Measurements from ENCODE around the gene BBS2.
"Not testable (repeated sequence)": the region's sequence is repeated elsewhere in the genome, so short reads cannot be mapped to it uniquely, and the experiment has no call there.

Gene BBS2

DNA sequence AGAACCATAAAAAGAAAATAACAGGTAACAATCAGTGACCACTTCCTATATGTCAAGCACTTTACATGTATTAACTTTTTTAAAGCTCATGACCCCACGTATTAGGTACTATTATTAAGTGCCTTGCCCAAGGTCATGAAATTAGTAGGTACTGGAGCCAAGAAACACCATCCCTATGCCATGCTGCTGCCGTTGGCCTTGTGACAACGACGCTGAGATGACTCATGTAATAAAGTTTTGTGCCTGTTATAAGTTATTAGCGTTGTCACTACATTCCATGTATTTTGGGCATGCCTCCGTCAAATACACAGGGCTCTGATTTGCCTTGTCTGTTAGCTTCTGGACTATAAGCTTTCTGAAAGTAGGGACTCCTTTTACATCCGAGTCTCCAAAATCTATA is 1.4 kb downstream of the BBS2 start:
- no peak for DNase-seq (ENCODE audit: low spot score)

DNA sequence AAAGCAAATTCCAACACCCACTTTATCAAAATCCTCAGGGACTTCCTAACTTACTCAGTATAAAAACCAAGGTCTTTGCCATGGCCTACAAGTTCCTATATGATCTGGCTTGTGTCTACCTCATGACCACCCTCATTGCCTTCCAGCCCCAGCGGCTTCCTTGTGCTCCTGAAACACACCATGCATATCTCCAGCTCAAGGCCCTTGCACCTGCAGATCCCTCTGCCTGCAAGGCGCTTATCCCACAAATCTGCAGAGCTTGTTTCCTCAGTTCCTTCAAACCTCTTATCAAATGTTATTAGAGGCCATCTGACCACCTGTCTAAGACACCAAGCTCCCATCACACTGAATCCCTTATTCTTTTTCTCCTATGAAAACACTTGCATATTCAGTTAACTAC is 2.6 kb downstream of the BBS2 start:
- peak; percentile 28 for DNase-seq (ENCODE audit: low spot score)

DNA sequence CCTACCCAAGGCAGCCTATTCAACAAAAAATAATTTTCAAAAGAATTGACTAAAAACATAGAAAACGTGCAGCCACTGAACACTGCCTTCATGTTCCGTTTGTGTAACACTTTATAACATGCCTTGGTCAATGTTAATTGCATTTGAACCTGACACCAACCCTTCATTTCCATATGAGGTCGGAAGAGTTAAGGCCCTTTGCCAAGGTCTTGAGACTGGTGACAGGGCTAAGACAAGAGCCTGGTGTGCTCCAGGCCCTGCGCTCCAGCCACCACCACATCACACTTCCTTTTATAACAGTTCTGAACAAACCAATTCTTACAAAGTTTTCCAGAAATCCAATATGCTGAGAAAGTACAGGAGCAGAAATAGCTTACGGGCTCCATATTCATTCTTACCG is 4.2 kb downstream of the BBS2 start:
- DNase-seq (ENCODE audit: low spot score) = peak; percentile 54

DNA sequence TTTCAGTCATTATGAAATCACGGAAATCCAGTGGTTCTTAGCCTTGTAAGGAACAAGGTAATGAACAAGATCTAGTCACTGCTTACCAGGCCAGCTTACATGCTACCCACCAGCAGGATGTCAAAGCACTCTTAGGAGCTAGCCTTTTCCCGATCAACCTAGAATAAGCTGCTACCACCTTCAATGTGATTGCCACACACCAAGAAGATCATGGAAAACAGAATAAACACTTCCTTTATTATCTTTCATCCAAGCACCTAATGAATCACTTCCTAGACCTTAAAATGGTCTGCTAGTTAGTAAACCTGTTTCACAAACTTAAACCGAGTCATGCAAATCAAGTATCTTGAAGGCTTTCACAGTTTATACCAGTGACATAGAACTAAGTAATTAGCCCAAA is 5.0 kb downstream of the BBS2 start:
- DNase-seq (ENCODE audit: low spot score) = no peak

DNA sequence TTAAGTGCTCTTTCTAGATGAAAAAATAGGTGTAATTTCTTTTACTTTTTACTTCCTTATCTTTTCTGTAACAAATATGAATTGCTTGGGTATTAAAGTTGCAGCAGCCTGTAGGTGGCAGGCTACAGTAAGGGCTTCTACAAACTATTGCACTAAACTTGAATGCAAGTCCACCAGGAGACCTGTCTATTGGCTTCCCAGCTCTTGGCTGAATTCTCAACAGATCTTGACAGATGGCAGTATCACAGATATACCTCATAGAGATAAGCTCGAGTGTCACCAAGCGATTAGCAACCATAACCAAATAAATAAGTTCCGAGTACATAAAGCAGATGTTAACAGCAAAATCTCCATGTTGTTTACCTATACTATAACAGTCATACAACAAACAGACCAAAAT is 5.9 kb downstream of the BBS2 start:
- peak; percentile 86 for DNase-seq (ENCODE audit: low spot score)

DNA sequence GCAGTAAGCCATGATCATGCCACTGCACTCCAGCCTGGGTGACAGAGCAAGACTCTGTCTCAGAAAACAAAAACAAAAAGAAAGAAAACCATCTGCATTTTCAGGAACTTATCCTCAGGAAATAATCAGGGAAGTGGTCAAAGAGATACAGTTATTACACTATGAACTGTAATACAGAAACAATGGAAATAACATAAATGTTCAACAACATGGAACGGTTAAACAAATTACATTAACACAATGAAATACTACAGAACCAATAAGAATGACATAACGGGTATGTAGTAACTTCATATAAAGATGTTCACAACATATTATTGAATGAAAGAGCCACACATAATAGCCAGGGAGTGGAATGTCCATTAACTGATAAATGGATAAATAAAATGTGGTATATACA is 6.7 kb downstream of the BBS2 start:
- DNase-seq (ENCODE audit: low spot score) = no peak

DNA sequence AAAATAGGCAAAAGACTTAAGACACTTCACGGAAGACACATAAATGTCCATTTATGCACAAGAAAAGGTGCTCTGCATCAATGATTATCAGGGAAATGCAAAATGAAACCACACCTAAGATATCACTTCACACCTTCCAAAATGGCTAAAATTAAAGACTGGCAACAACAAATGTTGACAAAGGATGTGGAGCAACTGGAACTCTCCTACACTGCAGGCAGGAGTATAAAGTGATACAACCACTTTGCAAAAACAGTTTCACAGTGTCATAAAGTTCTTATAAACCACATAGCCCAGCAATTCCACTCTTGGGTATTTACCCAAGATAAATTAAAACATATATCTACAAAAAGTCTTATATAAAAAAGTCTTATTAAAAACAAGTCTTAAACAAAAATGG is 7.8 kb downstream of the BBS2 start:
- no peak for DNase-seq (ENCODE audit: low spot score)

DNA sequence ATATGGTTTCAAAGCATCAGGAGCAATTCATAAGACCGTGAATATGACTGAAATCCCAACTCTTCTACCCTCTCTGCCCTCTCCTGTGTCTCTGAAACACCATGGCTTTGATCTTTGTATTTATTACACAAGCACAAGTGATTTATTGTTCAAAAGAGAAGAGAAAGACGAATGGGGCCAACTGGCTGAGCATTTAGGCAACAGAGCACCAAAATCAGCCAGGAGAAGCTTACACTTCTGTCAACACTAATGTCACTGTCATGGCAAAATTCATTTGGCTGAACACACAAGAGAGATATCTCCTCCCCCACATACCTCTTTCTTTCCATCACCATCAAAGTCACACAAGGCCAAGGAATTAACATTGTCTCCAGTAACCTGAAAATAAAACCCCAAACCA is 9.3 kb downstream of the BBS2 start:
- DNase-seq (ENCODE audit: low spot score) = peak; percentile 55

DNA sequence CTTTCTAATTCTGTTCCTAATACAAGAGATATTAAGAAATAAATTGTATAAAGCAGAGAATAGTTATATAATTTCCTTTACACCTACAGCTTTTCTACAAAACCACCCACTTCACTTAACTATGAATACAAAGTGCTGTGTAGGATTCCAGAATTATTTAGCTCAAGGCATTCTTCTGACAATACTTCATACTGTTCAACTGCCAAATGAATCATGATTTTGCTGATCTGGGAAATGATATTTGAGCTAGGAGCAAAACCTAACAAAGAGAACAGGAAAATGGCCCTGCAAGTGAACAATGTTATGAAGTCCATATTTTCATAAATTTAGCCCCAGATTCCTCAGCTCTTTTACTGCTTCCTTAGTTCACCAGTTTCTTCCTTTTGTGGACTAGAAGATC is 12.9 kb downstream of the BBS2 start:
- DNase-seq (ENCODE audit: low spot score) = peak; percentile 40

DNA sequence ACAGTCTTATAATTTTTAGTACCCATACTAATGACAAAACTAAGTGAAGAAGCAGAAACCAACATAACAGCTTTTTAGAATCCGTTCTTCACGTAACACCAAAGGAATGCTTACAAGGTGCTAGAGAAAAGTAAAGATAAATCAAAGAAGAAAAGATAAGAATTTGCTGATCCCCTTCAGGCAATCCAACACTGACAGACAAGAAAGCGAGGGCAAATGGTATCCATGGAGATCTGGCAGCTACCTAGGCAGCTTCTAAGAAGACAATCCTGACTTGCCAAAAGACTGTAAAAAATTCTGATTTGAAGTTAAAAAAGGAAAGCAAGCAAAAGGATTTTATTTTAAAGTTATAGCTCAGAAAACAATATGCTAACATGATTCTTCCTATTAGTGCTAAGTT is 14.6 kb downstream of the BBS2 start:
- DNase-seq (ENCODE audit: low spot score) = peak; percentile 40

DNA sequence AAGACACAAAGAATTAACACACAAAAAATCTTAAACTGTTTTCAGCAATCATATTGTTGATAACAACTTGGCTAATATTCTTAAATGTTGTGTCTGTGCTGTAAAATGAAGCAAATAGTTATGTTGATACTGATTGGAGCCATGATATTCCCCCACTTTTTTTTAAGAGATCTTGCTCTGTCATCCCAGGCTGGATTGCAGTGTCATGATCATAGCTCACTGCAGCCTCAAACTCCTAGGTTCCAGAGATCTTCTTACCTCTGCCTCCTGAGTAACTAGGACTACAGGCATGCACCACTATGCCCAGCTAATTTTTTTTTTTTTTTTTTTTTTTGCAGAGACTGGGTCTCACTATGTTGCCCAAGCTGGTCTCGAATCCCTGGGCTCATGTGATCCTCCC is 26.0 kb downstream of the BBS2 start:
- no peak for DNase-seq (ENCODE audit: low spot score)

DNA sequence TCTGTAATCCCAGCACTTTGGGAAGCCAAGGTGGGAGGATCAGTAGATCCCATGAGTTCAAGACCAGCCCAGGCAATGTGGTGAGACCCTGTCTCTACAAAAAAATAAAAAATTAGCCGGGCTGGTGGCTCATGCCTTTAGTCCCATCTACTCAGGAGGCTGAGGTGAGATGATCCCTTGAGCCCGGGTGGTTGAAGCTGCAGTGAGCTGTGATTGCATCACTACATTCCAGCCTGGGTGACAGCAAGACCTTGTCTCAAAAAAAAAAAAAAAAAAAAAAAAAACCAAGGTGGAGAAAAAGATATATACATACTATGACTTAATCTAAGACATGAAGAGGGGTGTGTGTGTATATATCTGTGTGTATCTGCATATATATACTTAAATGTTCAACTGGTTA is 26.7 kb downstream of the BBS2 start:
- DNase-seq (ENCODE audit: low spot score) = no peak

DNA sequence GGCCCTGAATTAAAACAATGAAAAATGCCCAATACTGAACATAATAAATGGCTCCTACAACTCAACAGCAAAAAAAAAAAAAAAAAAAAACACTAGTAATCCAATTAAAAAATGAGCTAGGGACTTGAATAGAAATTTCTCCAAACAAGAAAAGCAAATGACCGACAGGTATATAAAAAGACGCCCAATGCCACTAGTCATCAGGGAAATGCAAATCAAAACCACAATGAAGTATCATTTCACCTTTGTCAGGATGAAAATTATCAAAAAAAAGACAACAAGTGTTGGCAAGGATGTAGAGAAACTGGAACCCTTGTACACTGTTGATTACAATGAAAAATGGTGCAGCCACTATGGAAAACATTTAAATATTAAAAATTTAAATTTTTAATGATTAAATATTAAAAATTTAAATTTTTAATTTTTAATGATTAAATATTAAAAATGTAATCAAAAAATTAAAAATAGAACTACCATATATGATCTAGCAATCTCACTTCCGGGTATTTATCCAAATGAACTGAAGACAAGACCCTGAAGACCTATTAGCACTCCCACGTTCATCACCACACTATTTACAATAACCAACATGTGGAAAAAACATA is 28.1 kb downstream of the BBS2 start:
- no peak for DNase-seq (ENCODE audit: low spot score)

DNA sequence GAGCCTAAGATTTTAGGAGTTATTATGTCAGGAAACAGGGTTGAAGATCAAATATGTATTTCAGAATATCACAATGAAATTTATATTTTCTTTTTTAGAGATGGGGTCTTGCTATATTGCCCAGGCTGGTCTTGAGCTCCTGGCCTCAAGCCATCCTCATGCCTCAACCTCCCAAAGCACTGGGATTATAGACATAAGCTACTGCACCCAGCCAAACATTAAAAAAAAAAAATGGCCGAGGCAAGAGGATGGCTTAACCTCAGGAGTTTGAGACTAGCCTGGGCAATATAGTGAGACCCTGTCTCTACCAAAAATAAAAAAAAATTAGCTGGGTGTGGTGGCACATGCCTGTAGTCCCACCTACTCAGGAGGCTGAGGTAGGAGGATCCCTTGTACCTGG is 31.0 kb downstream of the BBS2 start:
- DNase-seq (ENCODE audit: low spot score) = not testable (repeated sequence)

DNA sequence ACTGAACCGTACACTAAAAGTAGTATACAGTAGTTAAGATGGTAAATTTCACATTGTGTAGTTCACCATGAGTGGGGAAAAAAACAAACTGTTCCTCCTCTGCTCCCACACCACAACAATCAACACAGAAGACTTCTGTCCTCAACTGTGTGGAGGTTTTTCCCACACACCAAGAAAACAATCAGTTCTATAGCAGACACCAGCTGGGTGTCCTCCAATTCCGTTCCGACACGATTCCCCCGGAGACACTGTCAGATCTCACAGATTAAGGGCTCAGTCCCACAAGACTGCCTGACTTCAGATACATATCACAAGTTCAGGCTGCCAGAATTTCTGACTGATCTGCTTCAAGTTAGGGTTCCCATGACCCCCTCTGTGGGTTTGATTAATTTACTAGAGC is 31.8 kb downstream of the BBS2 start:
- peak; percentile 83 for DNase-seq (ENCODE audit: low spot score)

DNA sequence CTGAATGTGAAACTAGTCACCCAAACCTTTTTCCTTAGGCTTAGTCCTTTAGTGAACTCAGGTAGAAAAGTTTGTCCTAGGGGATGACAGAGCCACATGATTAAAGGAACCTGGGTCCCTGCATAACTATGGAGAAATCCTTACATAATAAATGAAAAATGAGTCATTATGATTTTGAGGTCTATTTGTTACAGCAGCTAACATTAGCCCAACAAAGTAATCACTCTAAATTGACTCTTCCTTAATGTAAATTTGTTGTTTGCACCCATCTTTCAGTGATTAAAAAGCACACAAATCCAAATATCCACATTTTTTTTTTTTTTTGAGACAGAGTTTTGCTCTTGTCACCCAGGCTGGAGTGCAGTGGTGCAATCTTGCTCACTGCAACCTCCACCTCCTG is 36.4 kb downstream of the BBS2 start:
- DNase-seq (ENCODE audit: low spot score) = no peak

DNA sequence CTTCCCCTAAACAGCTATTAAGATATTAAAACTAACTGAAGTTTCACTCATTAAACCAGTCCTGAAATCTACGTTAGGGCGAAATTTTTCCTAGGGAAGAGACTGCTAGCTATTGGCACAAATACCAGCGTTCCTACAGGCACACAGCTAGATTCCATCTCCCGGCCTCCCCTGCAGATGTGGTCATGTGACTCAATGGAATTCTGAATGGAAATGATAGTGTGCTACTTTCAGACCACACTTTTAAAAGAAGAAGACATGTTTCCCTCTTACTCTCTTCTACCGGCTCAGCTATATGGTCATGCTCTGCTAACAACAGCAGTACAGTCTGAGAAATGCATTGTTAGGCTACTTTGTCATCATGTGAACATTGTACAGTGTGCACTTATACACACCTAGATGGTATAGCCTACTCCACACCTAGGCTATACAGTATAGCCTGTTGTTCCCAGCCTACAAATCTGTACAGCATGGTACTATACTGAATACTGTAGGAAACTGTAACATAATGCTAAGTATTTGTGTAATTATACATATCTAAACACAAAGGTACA is 37.1 kb downstream of the BBS2 start:
- DNase-seq (ENCODE audit: low spot score) = no peak

DNA sequence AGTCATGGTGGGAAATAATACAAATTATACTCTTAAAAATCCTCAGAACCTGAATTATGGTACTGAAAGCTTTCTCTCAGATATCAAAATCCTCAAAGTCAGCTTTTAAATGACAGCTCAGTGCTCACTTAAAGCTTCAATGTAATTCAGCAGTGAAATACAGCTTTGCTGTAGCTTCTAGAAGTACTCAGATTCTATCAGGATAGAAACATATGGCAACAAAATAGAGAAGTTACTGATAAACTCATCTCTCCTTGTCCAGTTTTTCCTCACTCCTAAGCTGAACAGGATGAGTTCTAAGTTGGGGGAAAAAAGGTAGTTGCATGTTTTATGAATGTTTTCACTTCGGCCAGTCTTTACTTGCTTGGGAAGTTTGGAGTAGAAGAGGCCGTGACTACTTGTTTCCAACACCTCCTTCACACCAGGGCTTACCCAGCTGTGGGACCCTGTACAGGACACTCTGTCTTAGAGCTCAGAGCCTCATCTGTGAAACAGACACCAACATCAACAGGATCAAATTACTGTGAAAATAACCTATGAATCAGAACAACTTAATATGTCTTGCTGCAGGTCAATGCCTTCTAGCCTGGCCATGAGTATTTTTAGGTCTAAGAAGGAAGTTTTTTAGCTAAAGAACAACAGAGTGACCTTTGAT is 38.2 kb downstream of the BBS2 start:
- no peak for DNase-seq (ENCODE audit: low spot score)

DNA sequence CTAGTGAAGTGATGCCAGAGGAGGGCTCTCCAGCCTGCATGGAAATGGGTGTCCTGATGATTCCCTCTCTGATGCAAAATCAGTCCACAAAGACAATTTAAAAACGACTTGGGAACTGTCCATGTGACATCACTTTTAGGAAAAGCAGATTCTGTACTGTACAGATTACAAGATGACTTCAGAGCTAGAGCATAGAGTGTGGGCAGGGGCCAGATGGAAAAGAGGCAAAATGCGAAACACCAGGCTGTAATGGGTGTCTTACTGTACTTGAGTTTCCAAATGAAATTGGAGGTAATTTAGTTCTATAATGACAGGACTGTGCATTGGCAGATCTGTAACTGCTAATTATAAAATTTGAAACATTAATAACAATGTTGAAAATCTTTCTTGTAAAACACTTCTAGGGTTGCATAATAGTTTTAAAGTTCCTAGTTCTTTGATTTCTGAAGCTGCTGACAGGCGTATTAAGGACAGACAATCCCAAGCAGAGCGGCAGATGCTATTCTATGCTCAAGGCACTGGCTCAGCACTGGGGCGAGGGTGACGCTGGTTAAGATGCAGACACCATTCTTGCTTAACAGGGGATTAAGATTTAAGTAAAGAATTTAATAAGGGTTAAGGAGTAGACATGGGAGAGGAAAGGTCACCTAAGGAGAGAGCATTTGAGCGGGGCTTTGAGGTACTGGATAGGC is 38.9 kb downstream of the BBS2 start:
- DNase-seq (ENCODE audit: low spot score) = peak; percentile 59

DNA sequence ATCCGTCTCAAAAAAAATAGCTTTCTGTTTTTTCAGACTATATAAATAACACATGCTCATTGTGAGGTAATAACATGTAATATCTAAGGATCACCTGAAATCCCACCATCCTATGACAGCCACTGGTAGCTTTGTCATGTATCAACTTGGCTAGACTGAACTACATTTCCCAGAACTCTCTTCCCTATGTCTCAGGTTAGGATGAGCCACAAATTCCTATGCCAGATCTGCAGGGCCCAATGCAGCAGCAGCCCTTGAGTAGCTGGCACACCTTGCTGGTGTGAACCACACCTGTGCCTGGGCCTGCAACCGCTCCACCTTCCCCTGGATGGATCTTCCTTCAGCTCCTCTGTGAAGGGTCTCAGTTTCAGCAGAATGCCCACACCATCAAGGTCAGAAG is 40.4 kb downstream of the BBS2 start:
- DNase-seq (ENCODE audit: low spot score) = no peak

DNA sequence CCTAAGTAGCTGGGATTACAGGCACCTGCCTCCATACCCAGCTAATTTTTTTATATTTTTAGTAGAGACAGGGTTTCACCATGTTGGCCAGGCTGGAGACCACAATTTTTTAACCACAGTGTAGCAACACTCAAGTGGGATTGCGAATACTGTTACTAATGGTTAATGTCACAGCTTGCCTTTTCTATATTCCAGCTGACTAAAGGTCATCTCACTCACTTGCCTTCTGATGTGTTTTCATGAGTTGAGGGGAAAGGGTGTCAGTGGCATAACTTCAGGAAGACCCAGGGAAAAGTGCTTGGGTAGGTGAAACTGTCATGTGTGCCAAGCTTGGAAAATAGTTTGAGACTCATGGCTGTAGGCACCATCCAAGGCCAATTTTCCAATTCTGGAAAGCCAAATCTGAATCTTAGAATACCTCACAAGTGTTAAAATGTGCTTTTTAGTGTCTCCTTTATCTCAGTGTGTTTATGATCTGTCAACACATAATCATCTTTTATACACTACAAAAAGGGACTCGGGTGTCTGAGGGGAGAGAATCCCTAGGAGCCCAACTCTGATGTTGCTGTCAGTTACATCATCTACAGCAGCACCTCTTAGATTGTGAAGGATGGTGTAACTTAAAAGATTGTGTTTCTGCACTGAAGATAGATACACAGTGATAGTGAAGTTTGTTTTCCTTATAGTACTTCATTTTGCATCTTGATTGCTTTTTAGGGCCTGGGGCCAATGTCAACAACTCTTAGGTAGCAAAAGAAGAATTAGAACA is 41.4 kb downstream of the BBS2 start:
- no peak for DNase-seq (ENCODE audit: low spot score)

DNA sequence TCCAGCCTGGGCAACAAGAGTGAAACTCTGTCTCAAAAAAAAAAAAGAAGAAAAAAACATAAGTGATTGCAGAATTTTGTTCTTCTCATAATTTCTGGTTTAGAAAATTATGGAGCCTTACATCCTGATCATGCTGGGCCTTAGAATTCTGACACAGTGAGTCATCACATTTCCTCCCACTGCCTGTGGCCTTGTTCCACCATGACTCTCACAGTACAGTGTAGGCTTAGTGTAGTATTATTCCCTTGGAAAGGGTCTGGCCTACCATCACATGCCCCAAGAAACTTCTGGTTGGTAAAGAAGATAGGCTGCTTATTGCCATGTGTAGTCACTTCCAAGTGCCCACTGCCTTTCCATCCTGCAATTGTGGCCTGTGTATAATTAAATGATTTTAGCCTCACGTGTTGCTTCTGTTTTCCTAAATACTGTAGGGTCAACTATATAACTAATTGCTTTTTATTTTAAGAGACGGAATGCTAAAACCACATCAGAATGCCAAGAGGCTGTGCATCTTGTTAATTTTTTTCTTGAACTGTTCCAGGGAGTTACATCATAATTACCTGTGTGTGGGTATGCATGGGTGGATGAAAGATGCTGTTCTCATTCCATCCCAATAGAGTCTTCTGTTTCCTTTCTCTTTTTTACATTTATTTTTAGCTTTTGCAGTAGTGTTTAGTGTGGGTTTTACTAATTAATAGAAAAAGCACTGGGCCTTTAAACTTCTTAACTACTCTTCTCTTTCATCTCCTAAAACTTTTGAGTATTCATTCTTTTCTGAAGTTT is 42.5 kb downstream of the BBS2 start:
- peak; percentile 37 for DNase-seq (ENCODE audit: low spot score)

Data from Ammon's horn (tissue), 1 donor.